NCI-H146 treated with DMSO at 0.1 percent for 48 hours (cell line): Measurements from ENCODE around the gene EPHA8.

Experiments
- DNase-seq: peaks from one replicate; lab custom pipeline; 2025; ENCODE audit not compliant: unreplicated experiment; lab: John Stamatoyannopoulos, UW

The EPHA8 gene

GRCh38 chr1:22588899-22589422, 25.7 kb downstream of the EPHA8 start:
- no peak for DNase-seq

- no peak for DNase-seq
Measured at GRCh38 chr1:22591576-22591975, 28.3 kb downstream of the EPHA8 start.

- DNase-seq, result no peak
Measured at GRCh38 chr1:22592051-22592450, 28.8 kb downstream of the EPHA8 start.

- peak; percentile 11 for DNase-seq
Measured at GRCh38 chr1:22592919-22593790, 29.9 kb downstream of the EPHA8 start.

GRCh38 chr1:22594396-22594795, 31.1 kb downstream of the EPHA8 start:
- no peak for DNase-seq

GRCh38 chr1:22595108-22595507, 31.8 kb downstream of the EPHA8 start:
- no peak for DNase-seq

GRCh38 chr1:22597301-22597965, 34.1 kb downstream of the EPHA8 start:
- no peak for DNase-seq

GRCh38 chr1:22597996-22598395, 34.7 kb downstream of the EPHA8 start:
- DNase-seq, result no peak

- DNase-seq, result no peak
Measured at GRCh38 chr1:22598736-22599135, 35.4 kb downstream of the EPHA8 start.

GRCh38 chr1:22600071-22600816, 37.0 kb downstream of the EPHA8 start:
- DNase-seq, result peak; percentile 22

GRCh38 chr1:22600817-22601605, 37.7 kb downstream of the EPHA8 start:
- DNase-seq, result no peak

GRCh38 chr1:22601610-22602009, 38.3 kb downstream of the EPHA8 start:
- DNase-seq, result no peak

- DNase-seq, result no peak
Measured at GRCh38 chr1:22602060-22602740, 38.9 kb downstream of the EPHA8 start.

- DNase-seq, result no peak
Measured at GRCh38 chr1:22606161-22606560, 42.9 kb downstream of the EPHA8 start.

GRCh38 chr1:22607154-22607553, 43.9 kb downstream of the EPHA8 start:
- no peak for DNase-seq

GRCh38 chr1:22608361-22608760, 45.1 kb downstream of the EPHA8 start:
- no peak for DNase-seq

GRCh38 chr1:22609291-22609690, 46.0 kb downstream of the EPHA8 start:
- peak; percentile 26 for DNase-seq

- no peak for DNase-seq
Measured at GRCh38 chr1:22611530-22611947, 48.2 kb downstream of the EPHA8 start.

- peak; percentile 7 for DNase-seq
Measured at GRCh38 chr1:22612671-22613571, 49.6 kb downstream of the EPHA8 start.
